Stomach (tissue), 9 donors: Measurements from ENCODE around the gene EDC3. TPM values are rescaled to one million over a fixed set of nuclear protein-coding genes. Genes with fewer than 3 reads are reported as not detected.
A peak's percentile ranks its signal among the peaks of the same experiment; 100 is the strongest.

ENCODE experiments used
- DNase-seq, 2 donors: peaks; one replicate each; pipeline versions ENCODE4 v3.0.0 to v3.0.0-alpha.2; 2013 to 2019
- H3K27ac ChIP-seq, 5 donors: fragments of 200-600 bp in 4 of 5; sonication (generic) in 4 of 5; one replicate each; pipeline ENCODE4 v1.5.1; 2013 to 2019; ENCODE audit warnings: mild to moderate bottlenecking in 1 of 5, moderate library complexity in 1 of 5
- H3K27me3 ChIP-seq, 3 donors: fragments of 200-600 bp; sonication (generic); one replicate each; pipeline ENCODE4 v1.5.1; 2017 to 2019; ENCODE audit warnings: mixed run types in 1 of 3
- H3K36me3 ChIP-seq, 4 donors: fragments of 200-600 bp; sonication (generic); 1 replicate in 3 of 4; 2 replicates in 1 of 4; pipeline ENCODE4 v1.5.1; 2016 to 2019
- H3K4me1 ChIP-seq, 4 donors: fragments of 200-600 bp; sonication (generic); one replicate each; pipeline ENCODE4 v1.5.1; 2016 to 2019
- H3K4me3 ChIP-seq, 4 donors: fragments of 200-600 bp; sonication (generic) in 3 of 4; one replicate each; pipeline ENCODE4 v1.5.1; 2016 to 2019; ENCODE audit warnings: mild to moderate bottlenecking in 1 of 4
- H3K9me3 ChIP-seq, 4 donors: fragments of 200-600 bp; sonication (generic); one replicate each; pipeline ENCODE4 v1.5.1; 2016 to 2019
- EP300 ChIP-seq: sonication (generic); formaldehyde crosslinking; IDR thresholded peaks from one replicate; pipeline ENCODE4 v1.6.1; 2017; ENCODE audit warnings: antibody characterized with exemption
- POLR2A ChIP-seq, 4 donors: fragments of 450-650 bp; IDR thresholded peaks; one replicate each; pipeline ENCODE4 v1.6.1; 2016; ENCODE audit warnings: antibody characterized with exemption in 4 of 4, control low read depth in 2 of 4, mild to moderate bottlenecking in 1 of 4, moderate library complexity in 1 of 4
- POLR2AphosphoS5 ChIP-seq, 3 donors: sonication (generic); formaldehyde crosslinking; IDR thresholded peaks; one replicate each; pipeline ENCODE4 v1.6.1; 2016; ENCODE audit warnings: antibody characterized with exemption in 3 of 3
- WGBS, 5 donors: extraction: QIAGEN DNeasy Blood & Tissue Kit in 3 of 5; methylation state at CpG; one replicate each; pipeline versions ENCODE4 v1.1.5 to v1.1.7; 2013 to 2018; 5-methylcytosine and 5-hydroxymethylcytosine counted together
- intact Hi-C: fragments of 100-400 bp; cut with DNase I; formaldehyde crosslinking; loops from one replicate; pipeline ENCODE4 v1.15.1; 2023; ENCODE audit warnings: low total_unique reads
- polyA plus RNA-seq, 3 donors: library from polyadenylated mRNA; stranded (reverse); fragments of 200-250 nt; gene quantifications; one replicate each; pipeline ENCODE4 v1.2.3, GENCODE V29; 2013
- total RNA-seq, 5 donors: library from RNA; depleted of rRNA; stranded (reverse); fragments of >200 nt; gene quantifications; one replicate each; pipeline versions ENCODE4 v1.1.0 to v1.2.3, GENCODE V29; 2014 to 2016
- TF ChIP-seq, protein P1 (sequence below), 7 experiments: fragments of 450-650 bp in 4 of 7; fragments of 200-600 bp in 3 of 7; sonication (generic) in 3 of 7; IDR thresholded peaks; one replicate each; pipeline ENCODE4 v1.5.1; 2016 to 2019; ENCODE audit warnings: antibody characterized with exemption in 7 of 7, control low read depth in 2 of 7, mild to moderate bottlenecking in 1 of 7
- donor health status: healthy with polysubstance abuse.
- donor health status: Bipolar disorder and iron deficiency.
- donor health status: healthy.

The EDC3 gene
- total and polyA plus RNA-seq, 8 donors = 8.8 to 42.6 (median 14.6) TPM

DNA sequence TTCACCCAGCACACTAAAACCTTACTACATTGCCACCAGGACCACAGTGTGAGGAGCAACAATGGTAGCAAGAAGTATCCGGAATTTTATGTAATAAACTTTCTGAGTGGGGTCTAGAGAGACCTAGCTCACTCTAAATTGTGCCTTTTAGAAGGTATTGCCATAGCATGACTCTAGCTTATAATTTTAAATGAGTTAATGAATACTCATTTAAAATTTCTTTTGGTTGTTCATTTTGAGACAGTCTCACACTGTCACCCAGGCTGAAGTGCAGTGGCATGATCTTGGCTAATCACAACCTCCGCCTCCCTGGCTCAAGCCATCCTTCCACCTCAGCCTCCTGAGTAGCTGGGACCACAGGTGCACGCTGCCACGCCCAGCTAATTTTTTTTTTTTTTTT is 26.2 kb downstream of the EDC3 start:
- WGBS, 5 donors = 87 to 94% (median 92%) methylated on average over 4 of the region's 4 CpGs
- intact Hi-C loops = no loop called here
- Histone ChIP-seq H3K9me3 (no peaks in the 10 kb centered on the region), H3K4me1 (peaks cover 6 to 23% (median 8%) of the 10 kb centered on the region in 4 donors), H3K36me3 (peaks cover 20 to 69% (median 64%) of the 10 kb centered on the region in 4 donors), H3K4me3 (no peak overlapping the region), H3K27ac (no peak overlapping the region), H3K27me3 (no peaks in the 10 kb centered on the region)
- DNase-seq = no peak
- TF ChIP-seq EP300 = no peak

DNA sequence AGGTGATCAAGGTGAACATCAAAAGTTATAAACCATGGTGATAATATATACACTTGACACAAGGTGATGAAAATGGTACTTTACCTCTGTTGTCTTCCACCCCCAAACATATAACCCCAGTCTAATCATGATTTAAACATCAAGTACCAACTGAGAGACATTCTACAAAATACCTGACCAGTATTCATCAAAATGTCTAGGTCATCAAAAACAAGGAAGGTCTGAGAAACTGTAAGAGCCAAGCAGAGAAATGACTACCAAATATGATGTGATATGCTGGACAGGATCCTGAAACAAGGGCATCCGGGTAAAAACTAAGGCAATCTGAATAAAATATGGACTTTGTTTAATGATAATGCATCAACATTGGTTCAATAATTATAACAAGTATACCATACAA is 27.8 kb downstream of the EDC3 start:
- peaks cover 13 to 53% (median 49%) of the 10 kb centered on the region in 4 donors for H3K36me3 ChIP-seq
- TF ChIP-seq, protein P1, sequence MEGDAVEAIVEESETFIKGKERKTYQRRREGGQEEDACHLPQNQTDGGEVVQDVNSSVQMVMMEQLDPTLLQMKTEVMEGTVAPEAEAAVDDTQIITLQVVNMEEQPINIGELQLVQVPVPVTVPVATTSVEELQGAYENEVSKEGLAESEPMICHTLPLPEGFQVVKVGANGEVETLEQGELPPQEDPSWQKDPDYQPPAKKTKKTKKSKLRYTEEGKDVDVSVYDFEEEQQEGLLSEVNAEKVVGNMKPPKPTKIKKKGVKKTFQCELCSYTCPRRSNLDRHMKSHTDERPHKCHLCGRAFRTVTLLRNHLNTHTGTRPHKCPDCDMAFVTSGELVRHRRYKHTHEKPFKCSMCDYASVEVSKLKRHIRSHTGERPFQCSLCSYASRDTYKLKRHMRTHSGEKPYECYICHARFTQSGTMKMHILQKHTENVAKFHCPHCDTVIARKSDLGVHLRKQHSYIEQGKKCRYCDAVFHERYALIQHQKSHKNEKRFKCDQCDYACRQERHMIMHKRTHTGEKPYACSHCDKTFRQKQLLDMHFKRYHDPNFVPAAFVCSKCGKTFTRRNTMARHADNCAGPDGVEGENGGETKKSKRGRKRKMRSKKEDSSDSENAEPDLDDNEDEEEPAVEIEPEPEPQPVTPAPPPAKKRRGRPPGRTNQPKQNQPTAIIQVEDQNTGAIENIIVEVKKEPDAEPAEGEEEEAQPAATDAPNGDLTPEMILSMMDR (IDR thresholded peaks at IDR 0.05) = no peak
- TF ChIP-seq POLR2A (IDR thresholded peaks at IDR 0.05) = no peak
- no peak for TF ChIP-seq EP300
- TF ChIP-seq POLR2AphosphoS5 (IDR thresholded peaks at IDR 0.05) = no peak
- H3K27me3 ChIP-seq = no peaks in the 10 kb centered on the region
- H3K4me3 ChIP-seq = no peak overlapping the region
- peaks cover 22 to 39% (median 23%) of the 10 kb centered on the region in 4 donors for H3K4me1 ChIP-seq
- intact Hi-C loops = no loop called here
- no peak for DNase-seq
- no peak overlapping the region for H3K27ac ChIP-seq
- no peaks in the 10 kb centered on the region for H3K9me3 ChIP-seq
- 78 to 87% (median 82%) methylated on average over 1 of the region's 1 CpG for WGBS, 5 donors

DNA sequence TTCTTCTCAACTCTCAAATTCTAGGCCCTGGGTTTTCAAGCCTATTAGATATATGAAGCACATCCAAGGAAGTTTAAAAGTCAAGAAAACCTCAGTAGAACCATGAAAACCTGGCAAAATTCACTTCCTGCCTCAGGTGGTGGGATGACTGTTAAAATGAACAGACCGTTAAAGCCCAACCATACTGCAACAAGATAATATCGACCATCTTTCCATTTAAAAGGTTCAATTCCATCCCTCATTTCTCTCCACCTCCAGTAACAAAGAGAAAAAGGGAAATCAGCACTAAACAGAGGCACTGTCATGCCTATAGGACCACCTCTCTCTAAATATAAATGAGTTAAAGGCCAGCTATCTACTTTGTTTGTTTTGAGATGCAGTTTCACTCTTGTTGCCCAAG is 31.2 kb downstream of the EDC3 start:
- intact Hi-C loops = no loop called here

DNA sequence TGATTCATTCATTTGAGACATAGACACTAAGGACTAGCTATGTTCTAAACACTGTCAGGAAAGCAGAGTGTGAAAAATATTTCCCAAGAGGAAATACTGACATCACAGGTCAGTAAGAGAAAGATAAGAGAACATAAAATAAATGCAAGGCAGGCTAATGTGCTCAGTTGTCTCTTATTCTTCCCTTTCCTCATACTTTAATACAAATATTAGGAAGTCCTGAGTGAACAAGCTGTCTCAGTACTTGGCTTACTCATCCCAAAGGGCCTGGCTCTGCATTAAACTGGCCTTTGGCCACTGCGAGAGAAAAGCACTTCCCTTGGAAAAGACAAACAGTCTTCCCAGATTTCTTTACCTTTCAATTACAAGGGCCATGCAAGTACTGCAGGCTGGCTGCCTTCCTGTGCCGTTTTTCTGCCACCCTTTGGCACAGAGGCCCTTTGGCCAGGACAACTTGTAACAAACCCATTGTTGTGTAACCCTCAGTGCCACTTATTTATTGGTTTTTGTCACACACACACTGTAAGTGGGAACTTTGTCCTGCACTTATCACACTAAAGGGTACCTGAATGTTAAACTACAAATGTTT is 31.7 kb downstream of the EDC3 start:
- no peak overlapping the region for H3K4me3 ChIP-seq
- H3K9me3 ChIP-seq = no peaks in the 10 kb centered on the region
- intact Hi-C loops = no loop called here
- TF ChIP-seq POLR2AphosphoS5 (IDR thresholded peaks at IDR 0.05) (peak in 2 of 3 donors; percentile 23 to 45), EP300 (no peak)
- peak overlapping the region in 4 of 5 donors; percentile 27 to 83 (median 68) for H3K27ac ChIP-seq
- peaks cover 22 to 52% (median 32%) of the 10 kb centered on the region in 4 donors for H3K4me1 ChIP-seq
- peak; percentile 35 to 80 for DNase-seq
- H3K27me3 ChIP-seq = no peaks in the 10 kb centered on the region
- H3K36me3 ChIP-seq = peaks cover 5 to 17% (median 15%) of the 10 kb centered on the region in 4 donors
- WGBS, 5 donors = 9 to 25% (median 19%) methylated on average over 2 of the region's 2 CpGs

More for the DNA sequence above, 31.2 kb downstream of the EDC3 start:
- H3K27me3 ChIP-seq = no peaks in the 10 kb centered on the region
- H3K4me3 ChIP-seq = no peak overlapping the region
- H3K4me1 ChIP-seq = peaks cover 22 to 52% (median 32%) of the 10 kb centered on the region in 4 donors
- WGBS, 5 donors = 73 to 84% (median 79%) methylated on average over 2 of the region's 2 CpGs
- H3K36me3 ChIP-seq = peaks cover 5 to 23% (median 18%) of the 10 kb centered on the region in 4 donors
- no peaks in the 10 kb centered on the region for H3K9me3 ChIP-seq
- peak overlapping the region in 4 of 5 donors; percentile 27 to 83 (median 68) for H3K27ac ChIP-seq
- DNase-seq = no peak
- no peak for TF ChIP-seq POLR2AphosphoS5 (IDR thresholded peaks at IDR 0.05)
- no peak for TF ChIP-seq EP300
- no peak for TF ChIP-seq POLR2A (IDR thresholded peaks at IDR 0.05)
- TF ChIP-seq, protein P1 (IDR thresholded peaks at IDR 0.05) = no peak

DNA sequence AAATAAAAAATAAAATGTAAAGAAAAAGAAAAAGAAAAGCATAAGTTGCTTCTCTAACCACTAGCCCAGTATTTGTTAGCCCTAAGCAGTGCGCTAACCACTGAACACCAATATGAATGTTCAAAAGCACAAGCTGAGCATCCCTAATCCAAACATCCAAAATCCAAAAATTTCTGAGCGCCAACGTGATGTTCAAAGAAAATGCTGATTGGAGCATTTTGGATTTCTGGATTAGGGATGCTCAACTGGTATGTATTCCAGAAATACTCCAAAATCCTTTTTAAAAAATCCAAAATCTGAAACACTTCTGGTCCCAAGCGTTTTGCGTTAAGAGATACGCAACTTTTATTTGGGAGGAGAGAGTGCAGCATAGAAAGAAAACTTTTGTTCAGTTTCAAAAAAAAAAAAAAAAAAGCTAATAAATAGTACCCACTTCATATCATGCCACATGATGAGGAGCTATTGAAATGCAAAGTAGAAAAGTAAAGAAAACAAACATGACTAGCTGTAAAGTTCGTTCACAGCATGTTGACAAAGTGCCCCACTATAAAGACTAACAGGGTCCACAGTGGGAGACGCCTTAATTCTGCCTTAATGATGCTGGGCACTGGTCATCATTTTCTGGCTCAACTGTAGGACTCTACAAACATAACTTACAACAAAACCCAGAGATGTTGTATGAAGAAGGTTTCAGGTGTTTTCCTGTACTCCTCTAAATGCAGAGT is 32.4 kb downstream of the EDC3 start:
- Histone ChIP-seq H3K27ac (peak overlapping the region in 4 of 5 donors; percentile 39 to 83 (median 68)), H3K4me1 (peaks cover 22 to 52% (median 32%) of the 10 kb centered on the region in 4 donors), H3K9me3 (no peaks in the 10 kb centered on the region), H3K27me3 (no peaks in the 10 kb centered on the region), H3K36me3 (peaks cover 5 to 11% (median 9%) of the 10 kb centered on the region in 4 donors), H3K4me3 (no peak overlapping the region)
- no peak for DNase-seq
- TF ChIP-seq POLR2A (IDR thresholded peaks at IDR 0.05) (no peak), EP300 (no peak), POLR2AphosphoS5 (IDR thresholded peaks at IDR 0.05) (no peak)
- TF ChIP-seq, protein P1 (IDR thresholded peaks at IDR 0.05) = no peak
- intact Hi-C loops = no loop called here
- 76 to 87% (median 83%) methylated on average over 8 of the region's 8 CpGs for WGBS, 5 donors
